ENCODE measurements around the gene UBE2D2.

Gene UBE2D2

GRCh38 chr5:139676951-139677735 lies 116.0 kb downstream of the UBE2D2 start:
- CTCF ChIA-PET = interaction anchor here (0.6 to 1.6 kb wide), 4 partner anchors 13 to 41 kb away, joined by 3 to 4 read pairs (median 3); no protein-coding TSS in a partner anchor

More at GRCh38 chr5:139676951-139677735, 116.0 kb downstream of the UBE2D2 start:
- no peak for DNase-seq
- Mint-ChIP-seq H3K4me3 (no peak overlapping the region), H3K27ac (no peak overlapping the region), H3K36me3 (no peaks in the 10 kb centered on the region), H3K9me3 (no peaks in the 10 kb centered on the region), H3K4me1 (no peaks in the 10 kb centered on the region), H3K27me3 (peaks cover 30% of the 10 kb centered on the region)
